Activated naive CD4-positive, alpha-beta T cell (primary cell): ENCODE results near the gene NDUFAF2.

Experiments used
- DNase-seq, 4 experiments: peaks; one replicate each; lab custom pipeline; 2025; lab: John Stamatoyannopoulos, UW

NDUFAF2 gene

GRCh38 chr5:61123145-61123544 is 178.1 kb downstream of the NDUFAF2 start:
- DNase-seq = no peak

- no peak for DNase-seq
Measured at GRCh38 chr5:61130289-61130688, 185.3 kb downstream of the NDUFAF2 start.

- no peak for DNase-seq
Measured at GRCh38 chr5:61132559-61132958, 187.6 kb downstream of the NDUFAF2 start.

- DNase-seq = no peak
Measured at GRCh38 chr5:61137835-61138234, 192.8 kb downstream of the NDUFAF2 start.

- DNase-seq = no peak
Measured at GRCh38 chr5:61139094-61139873, 194.3 kb downstream of the NDUFAF2 start.

GRCh38 chr5:61139931-61140330 is 194.9 kb downstream of the NDUFAF2 start:
- DNase-seq = no peak

- DNase-seq = no peak
Measured at GRCh38 chr5:61141801-61142200, 196.8 kb downstream of the NDUFAF2 start.

- no peak for DNase-seq
Measured at GRCh38 chr5:61142391-61142790, 197.4 kb downstream of the NDUFAF2 start.

GRCh38 chr5:61142811-61143210 is 197.8 kb downstream of the NDUFAF2 start:
- DNase-seq = no peak

- DNase-seq = no peak
Measured at GRCh38 chr5:61148515-61148914, 203.5 kb downstream of the NDUFAF2 start.

GRCh38 chr5:61151893-61152292 is 206.9 kb downstream of the NDUFAF2 start:
- no peak for DNase-seq

GRCh38 chr5:61159070-61159469 is 214.1 kb downstream of the NDUFAF2 start:
- DNase-seq = no peak

GRCh38 chr5:61159836-61160235 is 214.8 kb downstream of the NDUFAF2 start:
- no peak for DNase-seq

- no peak for DNase-seq
Measured at GRCh38 chr5:61160497-61160896, 215.5 kb downstream of the NDUFAF2 start.

- DNase-seq = peak; percentile 36 to 71 (median 56)
Measured at GRCh38 chr5:61162010-61162831, 217.2 kb downstream of the NDUFAF2 start, which contains the start of gene SMIM15. Gene SMIM15 (minus strand): TSS chr5:61162468. CDS start chr5:61160171, 2,297 bp downstream.

- DNase-seq = no peak
Measured at GRCh38 chr5:61162832-61163567, 218.0 kb downstream of the NDUFAF2 start.

GRCh38 chr5:61163905-61164304 is 218.9 kb downstream of the NDUFAF2 start:
- no peak for DNase-seq

- no peak for DNase-seq
Measured at GRCh38 chr5:61167382-61167781, 222.4 kb downstream of the NDUFAF2 start.

GRCh38 chr5:61168951-61169350 is 223.9 kb downstream of the NDUFAF2 start:
- DNase-seq = no peak

GRCh38 chr5:61171479-61171878 is 226.5 kb downstream of the NDUFAF2 start:
- DNase-seq = no peak

GRCh38 chr5:61176631-61177030 is 231.6 kb downstream of the NDUFAF2 start:
- DNase-seq = no peak

- DNase-seq = no peak
Measured at GRCh38 chr5:61177070-61177469, 232.1 kb downstream of the NDUFAF2 start.
